ENCODE data around the gene SMARCD3. TPM values are rescaled to one million over a fixed set of nuclear protein-coding genes. Genes with fewer than 3 reads are reported as not detected.
A peak's percentile ranks its signal among the peaks of the same experiment; 100 is the strongest.

The SMARCD3 gene
- total and polyA plus RNA-seq, 9 of the 15 experiments (the other 6 are each of a cell fraction or from before 2014, with no cell fraction given) = 0.43 to 3.6 (median 2.6) TPM

DNA sequence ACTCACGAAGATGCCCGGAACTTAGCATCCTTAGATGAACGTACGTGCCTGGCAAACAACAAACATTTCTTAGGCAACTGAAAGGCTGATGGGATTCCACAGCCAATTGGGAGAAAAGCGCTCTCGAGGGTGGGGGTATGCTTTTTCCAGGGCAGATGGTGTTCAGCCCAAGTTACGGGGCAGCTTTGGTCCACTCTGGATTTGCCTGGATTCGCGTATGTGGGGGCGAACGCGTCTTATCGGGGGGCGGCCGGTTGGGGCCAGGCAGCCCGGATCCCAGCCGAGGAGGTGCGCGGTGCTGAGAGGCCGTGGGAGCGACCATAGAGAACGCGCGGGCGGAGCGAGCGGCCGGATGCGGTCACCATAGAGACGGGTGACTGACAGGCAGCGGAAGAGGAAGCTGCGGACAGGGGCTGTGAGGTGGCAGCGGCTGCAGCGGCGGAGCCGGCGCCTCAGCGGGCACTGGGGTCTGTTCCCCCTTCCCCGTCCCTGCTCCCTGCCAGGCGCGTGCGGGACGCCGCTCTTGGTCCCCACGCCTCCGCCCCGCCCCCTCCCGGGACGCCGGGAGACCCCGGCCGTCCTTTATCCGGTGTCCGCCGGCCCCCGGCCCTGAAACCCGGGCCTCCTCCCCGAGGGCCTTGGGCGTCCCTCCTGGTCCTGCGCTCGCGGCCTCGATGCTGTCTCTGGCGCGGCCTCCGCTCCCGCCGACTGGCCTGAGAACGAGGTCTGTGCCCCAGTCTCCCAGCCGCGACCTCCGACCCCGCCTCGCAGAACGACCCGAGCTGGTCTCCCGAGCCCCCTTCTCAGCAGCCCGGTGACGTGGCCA, 16.2 kb downstream of the SMARCD3 start, which contains the start of gene CHPF2 (continued):
- TF ChIP-seq, protein P1, sequence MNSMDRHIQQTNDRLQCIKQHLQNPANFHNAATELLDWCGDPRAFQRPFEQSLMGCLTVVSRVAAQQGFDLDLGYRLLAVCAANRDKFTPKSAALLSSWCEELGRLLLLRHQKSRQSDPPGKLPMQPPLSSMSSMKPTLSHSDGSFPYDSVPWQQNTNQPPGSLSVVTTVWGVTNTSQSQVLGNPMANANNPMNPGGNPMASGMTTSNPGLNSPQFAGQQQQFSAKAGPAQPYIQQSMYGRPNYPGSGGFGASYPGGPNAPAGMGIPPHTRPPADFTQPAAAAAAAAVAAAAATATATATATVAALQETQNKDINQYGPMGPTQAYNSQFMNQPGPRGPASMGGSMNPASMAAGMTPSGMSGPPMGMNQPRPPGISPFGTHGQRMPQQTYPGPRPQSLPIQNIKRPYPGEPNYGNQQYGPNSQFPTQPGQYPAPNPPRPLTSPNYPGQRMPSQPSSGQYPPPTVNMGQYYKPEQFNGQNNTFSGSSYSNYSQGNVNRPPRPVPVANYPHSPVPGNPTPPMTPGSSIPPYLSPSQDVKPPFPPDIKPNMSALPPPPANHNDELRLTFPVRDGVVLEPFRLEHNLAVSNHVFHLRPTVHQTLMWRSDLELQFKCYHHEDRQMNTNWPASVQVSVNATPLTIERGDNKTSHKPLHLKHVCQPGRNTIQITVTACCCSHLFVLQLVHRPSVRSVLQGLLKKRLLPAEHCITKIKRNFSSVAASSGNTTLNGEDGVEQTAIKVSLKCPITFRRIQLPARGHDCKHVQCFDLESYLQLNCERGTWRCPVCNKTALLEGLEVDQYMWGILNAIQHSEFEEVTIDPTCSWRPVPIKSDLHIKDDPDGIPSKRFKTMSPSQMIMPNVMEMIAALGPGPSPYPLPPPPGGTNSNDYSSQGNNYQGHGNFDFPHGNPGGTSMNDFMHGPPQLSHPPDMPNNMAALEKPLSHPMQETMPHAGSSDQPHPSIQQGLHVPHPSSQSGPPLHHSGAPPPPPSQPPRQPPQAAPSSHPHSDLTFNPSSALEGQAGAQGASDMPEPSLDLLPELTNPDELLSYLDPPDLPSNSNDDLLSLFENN (IDR thresholded peaks at IDR 0.05; ENCODE audit: low read depth in 2 of 2, low read length in 2 of 2) = no peak
- no peak for TF ChIP-seq FOXJ2 (tag; IDR thresholded peaks at IDR 0.05)
- no peak for TF ChIP-seq CHCHD3 (CRISPR knock-in tag; IDR thresholded peaks at IDR 0.05)
- no peak for TF ChIP-seq EHMT2 (IDR thresholded peaks at IDR 0.05)
- no peak for TF ChIP-seq BCL6 (CRISPR knock-in tag; IDR thresholded peaks at IDR 0.05)
- no peak for TF ChIP-seq ZNF224 (CRISPR knock-in tag; IDR thresholded peaks at IDR 0.05)
- TF ChIP-seq ZNF79 (CRISPR knock-in tag; IDR thresholded peaks at IDR 0.05; ENCODE audit: low read depth) = no peak
- TF ChIP-seq SLC30A9 (CRISPR knock-in tag; IDR thresholded peaks at IDR 0.05) = no peak
- TF ChIP-seq, protein P2, sequence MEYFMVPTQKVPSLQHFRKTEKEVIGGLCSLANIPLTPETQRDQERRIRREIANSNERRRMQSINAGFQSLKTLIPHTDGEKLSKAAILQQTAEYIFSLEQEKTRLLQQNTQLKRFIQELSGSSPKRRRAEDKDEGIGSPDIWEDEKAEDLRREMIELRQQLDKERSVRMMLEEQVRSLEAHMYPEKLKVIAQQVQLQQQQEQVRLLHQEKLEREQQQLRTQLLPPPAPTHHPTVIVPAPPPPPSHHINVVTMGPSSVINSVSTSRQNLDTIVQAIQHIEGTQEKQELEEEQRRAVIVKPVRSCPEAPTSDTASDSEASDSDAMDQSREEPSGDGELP (CRISPR knock-in tag; IDR thresholded peaks at IDR 0.05; ENCODE audit: borderline replicate concordance) = peak; percentile 79; the same call in 1 of the 2 replicates
- TF ChIP-seq CBFB (CRISPR knock-in tag; IDR thresholded peaks at IDR 0.05) = peak; percentile 36; the same call in 1 of the 2 replicates
- no peak for TF ChIP-seq SMAD2 (IDR thresholded peaks at IDR 0.05; ENCODE audit: low read depth, low read length)
- TF ChIP-seq, protein P3, sequence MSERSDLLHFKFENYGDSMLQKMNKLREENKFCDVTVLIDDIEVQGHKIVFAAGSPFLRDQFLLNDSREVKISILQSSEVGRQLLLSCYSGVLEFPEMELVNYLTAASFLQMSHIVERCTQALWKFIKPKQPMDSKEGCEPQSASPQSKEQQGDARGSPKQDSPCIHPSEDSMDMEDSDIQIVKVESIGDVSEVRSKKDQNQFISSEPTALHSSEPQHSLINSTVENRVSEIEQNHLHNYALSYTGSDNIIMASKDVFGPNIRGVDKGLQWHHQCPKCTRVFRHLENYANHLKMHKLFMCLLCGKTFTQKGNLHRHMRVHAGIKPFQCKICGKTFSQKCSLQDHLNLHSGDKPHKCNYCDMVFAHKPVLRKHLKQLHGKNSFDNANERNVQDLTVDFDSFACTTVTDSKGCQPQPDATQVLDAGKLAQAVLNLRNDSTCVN (CRISPR knock-in tag; IDR thresholded peaks at IDR 0.05) = 0 out of 2 replicates have a peak, but pooled peaks have one; percentile 54
- peak in 1 of 2 experiments; percentile 92; a peak in 2 of 4 replicates for TF ChIP-seq RCOR1 (IDR thresholded peaks at IDR 0.05; ENCODE audit: borderline replicate concordance in 1 of 2, low read depth in 2 of 2, low read length in 2 of 2)
- 0 out of 2 replicates have a peak, but pooled peaks have one; percentile 45 for TF ChIP-seq ZNF143 (CRISPR knock-in tag; IDR thresholded peaks at IDR 0.05)
- no peak for TF ChIP-seq ZNF436 (CRISPR knock-in tag; IDR thresholded peaks at IDR 0.05)
- TF ChIP-seq, protein P4, sequence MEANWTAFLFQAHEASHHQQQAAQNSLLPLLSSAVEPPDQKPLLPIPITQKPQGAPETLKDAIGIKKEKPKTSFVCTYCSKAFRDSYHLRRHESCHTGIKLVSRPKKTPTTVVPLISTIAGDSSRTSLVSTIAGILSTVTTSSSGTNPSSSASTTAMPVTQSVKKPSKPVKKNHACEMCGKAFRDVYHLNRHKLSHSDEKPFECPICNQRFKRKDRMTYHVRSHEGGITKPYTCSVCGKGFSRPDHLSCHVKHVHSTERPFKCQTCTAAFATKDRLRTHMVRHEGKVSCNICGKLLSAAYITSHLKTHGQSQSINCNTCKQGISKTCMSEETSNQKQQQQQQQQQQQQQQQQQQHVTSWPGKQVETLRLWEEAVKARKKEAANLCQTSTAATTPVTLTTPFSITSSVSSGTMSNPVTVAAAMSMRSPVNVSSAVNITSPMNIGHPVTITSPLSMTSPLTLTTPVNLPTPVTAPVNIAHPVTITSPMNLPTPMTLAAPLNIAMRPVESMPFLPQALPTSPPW (CRISPR knock-in tag; IDR thresholded peaks at IDR 0.05) = no peak
- TF ChIP-seq RBBP5 (IDR thresholded peaks at IDR 0.05; ENCODE audit: borderline replicate concordance, insufficient read depth, low read length, poor library complexity, severe bottlenecking) = peak; percentile 78
- TF ChIP-seq ZNF785 (CRISPR knock-in tag; IDR thresholded peaks at IDR 0.05) = no peak
- TF ChIP-seq, protein P5, sequence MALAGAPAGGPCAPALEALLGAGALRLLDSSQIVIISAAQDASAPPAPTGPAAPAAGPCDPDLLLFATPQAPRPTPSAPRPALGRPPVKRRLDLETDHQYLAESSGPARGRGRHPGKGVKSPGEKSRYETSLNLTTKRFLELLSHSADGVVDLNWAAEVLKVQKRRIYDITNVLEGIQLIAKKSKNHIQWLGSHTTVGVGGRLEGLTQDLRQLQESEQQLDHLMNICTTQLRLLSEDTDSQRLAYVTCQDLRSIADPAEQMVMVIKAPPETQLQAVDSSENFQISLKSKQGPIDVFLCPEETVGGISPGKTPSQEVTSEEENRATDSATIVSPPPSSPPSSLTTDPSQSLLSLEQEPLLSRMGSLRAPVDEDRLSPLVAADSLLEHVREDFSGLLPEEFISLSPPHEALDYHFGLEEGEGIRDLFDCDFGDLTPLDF (CRISPR knock-in tag; IDR thresholded peaks at IDR 0.05) = no peak

Measured in K562 (cell line).